Raji (cell line): ENCODE data around the gene VWC2.

ENCODE experiments used
- POLR2A ChIP-seq: IDR thresholded peaks from 2 replicates; pipeline ENCODE4 v1.6.1; 2011; ENCODE audit warnings: low read depth, low read length, control low read depth; ENCODE audit not compliant: insufficient read depth

Gene VWC2

DNA sequence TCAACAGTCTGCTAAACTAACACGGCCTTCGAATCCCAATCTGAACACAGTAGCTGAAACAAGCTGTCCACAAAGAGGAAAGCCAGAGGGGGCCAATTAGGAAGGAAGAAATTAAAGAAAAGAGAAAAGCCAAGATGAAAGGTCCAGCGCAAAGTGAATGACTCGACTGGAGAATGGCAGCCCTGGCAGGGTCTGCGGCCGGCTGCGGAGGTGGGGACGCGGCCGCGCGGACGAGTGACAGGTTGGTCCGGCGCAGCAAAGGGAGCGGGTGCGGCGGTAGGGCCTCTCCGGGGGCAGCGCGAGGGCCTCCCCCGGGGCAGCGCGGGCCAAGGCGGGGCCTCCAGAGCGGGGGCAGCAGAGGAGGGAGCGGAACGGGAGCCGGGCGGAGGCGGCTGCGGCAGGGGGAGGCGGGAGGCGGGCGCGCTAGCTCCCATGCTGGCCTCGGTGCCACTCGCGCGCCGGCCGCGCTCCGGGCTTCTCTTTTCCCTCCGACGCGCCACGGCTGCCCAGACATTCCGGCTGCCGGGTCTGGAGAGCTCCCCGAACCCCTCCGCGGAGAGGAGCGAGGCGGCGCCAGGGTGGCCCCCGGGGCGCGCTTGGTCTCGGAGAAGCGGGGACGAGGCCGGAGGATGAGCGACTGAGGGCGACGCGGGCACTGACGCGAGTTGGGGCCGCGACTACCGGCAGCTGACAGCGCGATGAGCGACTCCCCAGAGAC lies at the start of gene VWC2:
Gene VWC2 (plus strand): TSS at position 421 of the 718 bp plus-strand sequence. CDS start 1,798 bp downstream, outside the sequence.
- TF ChIP-seq POLR2A, result no peak

DNA sequence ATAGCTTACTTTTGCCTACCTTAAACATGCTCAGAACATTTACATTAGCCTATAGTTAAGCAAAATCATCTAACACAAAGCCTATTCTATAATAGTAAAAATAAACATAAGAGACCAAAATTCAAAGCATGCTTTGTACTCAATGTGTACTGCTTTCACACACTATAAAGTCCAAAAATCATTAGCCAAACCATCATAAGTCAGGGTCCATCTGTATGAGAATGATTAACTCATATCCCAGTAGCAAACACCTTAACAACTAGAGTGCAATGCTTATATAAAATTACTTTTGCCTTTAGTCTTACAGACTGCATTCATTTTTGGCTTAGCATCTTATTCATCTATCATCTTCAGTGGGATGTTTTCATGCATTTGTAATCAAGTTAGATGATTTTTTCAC lies 49.4 kb upstream of the VWC2 start:
- no peak for TF ChIP-seq POLR2A

- TF ChIP-seq POLR2A, result no peak
These were observed 41.6 kb upstream of the VWC2 start for GRCh38 chr7:49731836-49732235.

- no peak for TF ChIP-seq POLR2A
These were observed 10.8 kb upstream of the VWC2 start for GRCh38 chr7:49762666-49763065.

- no peak for TF ChIP-seq POLR2A
These were observed 9.6 kb upstream of the VWC2 start for GRCh38 chr7:49763791-49764190.

DNA sequence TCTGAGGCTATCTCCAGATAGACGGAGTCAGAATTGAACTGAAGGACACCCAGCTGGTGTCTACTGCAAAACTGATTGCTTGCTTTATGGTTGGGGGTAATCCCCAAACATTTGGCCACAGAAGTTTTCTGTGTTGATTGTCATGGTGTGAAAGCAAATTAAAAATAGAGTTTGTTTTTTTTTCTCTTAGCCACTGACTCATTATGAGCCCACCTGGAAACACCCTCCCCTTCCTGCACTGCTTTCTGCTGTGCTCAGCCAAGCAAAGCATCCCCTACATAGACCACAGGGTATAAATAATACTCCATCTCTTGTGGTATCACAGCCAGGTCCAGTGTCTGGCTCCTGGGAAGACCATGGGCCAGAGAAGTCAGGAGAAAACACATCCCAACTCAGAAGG lies 6.5 kb upstream of the VWC2 start:
- TF ChIP-seq POLR2A, result 0 out of 2 replicates have a peak, but pooled peaks have one; percentile 24

GRCh38 chr7:49767719-49768118 lies 5.7 kb upstream of the VWC2 start:
- TF ChIP-seq POLR2A, result no peak

DNA sequence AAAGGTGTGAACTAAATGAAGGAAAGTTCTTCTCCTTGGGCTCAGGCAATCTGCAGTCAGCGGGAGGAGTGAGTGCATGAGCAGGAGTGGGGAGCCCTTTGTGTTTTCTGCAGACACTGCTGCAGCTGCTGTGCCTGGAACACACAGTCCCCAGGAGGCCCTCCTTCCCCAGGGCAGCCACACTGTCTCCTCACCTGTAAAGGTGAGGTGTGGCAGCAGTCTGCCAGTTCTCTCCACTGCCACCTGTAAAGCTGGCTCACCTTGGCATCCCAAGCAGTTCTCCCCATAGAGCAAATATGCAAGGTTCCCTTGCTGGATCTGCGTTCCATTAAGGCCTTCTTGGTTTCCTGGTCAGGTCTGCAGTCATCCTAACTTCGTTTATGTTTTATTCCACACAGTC lies 5.2 kb upstream of the VWC2 start:
- TF ChIP-seq POLR2A, result no peak

GRCh38 chr7:49768835-49769234 lies 4.6 kb upstream of the VWC2 start:
- no peak for TF ChIP-seq POLR2A

DNA sequence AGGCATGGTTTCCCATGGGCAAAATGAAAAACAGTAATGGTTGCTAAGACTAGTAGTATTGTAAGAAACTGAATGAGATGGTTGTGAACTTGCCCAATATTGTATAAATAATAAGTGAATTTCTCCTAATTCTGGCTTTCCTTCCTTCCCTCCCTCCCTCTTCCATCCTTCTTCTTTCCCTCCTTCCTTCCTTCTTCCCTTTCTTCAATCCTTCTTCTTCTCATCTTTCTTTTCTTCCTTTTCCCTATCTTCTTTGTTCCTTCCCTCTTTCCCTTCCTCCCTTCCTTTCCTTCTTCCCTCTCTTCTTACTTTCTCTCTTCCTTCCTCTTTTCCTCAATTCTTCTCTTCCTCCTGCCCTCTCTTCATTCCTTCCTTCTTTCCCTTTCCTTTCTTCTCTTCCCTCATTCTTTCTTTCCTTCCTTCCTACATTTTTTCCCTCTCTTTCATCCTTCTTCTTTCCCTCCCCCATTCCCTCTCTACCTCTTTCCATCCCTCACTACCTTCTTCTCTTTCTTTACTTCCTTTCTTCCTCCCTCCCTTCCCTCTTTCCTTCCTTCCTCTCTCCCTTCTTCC lies 4.1 kb upstream of the VWC2 start:
- no peak for TF ChIP-seq POLR2A

- no peak for TF ChIP-seq POLR2A
These were observed 2.6 kb upstream of the VWC2 start for GRCh38 chr7:49770838-49771237.

DNA sequence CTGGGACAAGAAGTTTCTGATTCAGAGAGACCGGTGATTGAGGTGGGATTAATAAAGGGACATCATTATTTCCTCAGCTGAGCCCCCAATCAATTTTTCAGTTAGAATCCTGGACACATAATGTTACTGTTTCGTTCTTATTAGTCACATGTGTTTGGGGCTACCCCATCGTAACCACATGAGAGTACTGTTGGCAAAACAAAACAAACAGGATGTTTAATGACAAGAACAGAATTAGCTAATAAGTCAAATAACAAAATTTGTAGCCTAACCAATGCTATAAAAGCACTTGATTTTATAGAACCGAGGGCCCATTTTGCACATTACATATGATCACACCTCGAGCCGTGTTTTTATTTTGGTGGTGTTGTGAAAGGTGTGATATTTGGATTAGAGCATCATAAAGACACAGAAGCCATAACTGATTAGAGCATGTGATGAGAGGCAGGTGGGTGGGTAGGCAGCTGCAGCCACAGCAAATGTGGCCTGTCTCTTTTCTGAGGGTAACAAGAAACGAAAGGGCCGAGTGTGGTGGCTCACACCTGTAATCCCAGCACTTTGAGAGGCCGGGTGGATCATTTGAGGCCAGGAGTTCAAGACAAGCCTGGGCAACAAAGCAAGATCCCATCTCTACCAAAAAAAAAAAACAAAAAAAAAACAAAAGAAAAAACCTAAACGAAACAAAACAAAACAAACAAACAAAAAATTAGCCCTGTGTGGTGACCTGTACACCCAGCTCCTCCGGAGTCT lies 1.8 kb upstream of the VWC2 start:
- no peak for TF ChIP-seq POLR2A

DNA sequence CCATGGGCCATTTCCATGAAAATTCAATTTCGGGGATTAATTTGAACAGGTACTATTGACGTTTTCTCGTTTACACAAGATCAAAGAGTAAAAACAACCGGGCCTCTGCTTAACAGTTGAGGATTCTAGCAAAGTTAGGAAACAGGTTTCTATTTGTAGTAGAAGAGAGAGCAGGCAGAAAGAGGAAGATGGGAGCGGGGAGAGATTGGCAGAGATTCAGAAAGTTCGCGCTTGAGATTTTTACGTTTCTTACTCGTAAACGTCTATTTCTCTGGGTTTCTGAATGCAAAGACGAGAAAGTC lies 571 bp upstream of the VWC2 start:
- no peak for TF ChIP-seq POLR2A

DNA sequence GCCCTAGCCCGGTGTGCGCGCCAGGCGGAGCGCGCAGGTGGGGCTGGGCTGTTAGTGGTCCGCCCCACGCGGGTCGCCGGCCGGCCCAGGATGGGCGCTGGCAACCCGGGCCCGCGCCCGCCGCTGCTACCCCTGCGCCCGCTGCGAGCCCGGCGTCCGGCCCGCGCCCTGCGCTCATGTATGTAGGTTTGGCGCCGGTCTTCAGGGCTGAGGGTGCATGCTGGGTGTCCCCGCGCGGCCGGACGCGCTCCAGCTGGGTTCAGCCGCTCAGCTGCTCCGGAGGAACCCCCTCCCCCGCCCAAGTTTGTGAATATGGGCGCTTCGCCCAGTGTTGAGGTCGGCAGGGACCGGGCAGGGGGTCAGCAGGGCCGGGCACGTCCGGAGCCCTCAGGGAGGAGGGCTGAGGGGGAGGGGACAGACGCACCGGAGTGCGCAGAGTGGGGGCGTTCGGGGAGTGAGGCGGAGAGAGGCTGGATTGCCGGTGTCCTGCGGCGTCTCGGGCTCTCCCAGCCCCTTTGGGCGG lies 559 bp downstream of the VWC2 start:
- TF ChIP-seq POLR2A, result no peak

GRCh38 chr7:49774459-49775064 lies 1.1 kb downstream of the VWC2 start:
- TF ChIP-seq POLR2A, result no peak
